Activated CD4-positive, alpha-beta T cell treated with anti-CD3 and anti-CD28 coated beads for 36 hours (primary cell): ENCODE measurements around the gene FAM13C. TPM values are rescaled to one million over a fixed set of nuclear protein-coding genes. Genes with fewer than 3 reads are reported as not detected.

Experiments used
- ATAC-seq: fragments of 200-7000 bp; cut with Tn5 transposase; one replicate; pipeline ENCODE4 v1.10.0; 2021; ENCODE audit warnings: mild to moderate bottlenecking, moderate library complexity
- CTCF ChIA-PET: fragments of 350-600 bp; sonication (Branson Sonifier 250); formaldehyde crosslinking; loops from one replicate; lab custom pipeline; 2021; ENCODE audit warnings: antibody characterized with exemption; lab: Charles Lee
- POLR2A ChIA-PET: fragments of 350-600 bp; sonication (Branson Sonifier 250); formaldehyde crosslinking; loops from one replicate; lab custom pipeline; 2021; ENCODE audit warnings: antibody characterized with exemption, inconsistent platforms; lab: Charles Lee
- DNase-seq: peaks from one replicate; pipeline ENCODE4 v3.0.0-alpha.2; 2020
- H3K27ac Mint-ChIP-seq: one replicate; pipeline ENCODE4 v1.8.0; 2021; ENCODE audit warnings: mixed read lengths
- H3K27me3 Mint-ChIP-seq: one replicate; pipeline ENCODE4 v1.8.0; 2021; ENCODE audit warnings: mixed read lengths
- H3K36me3 Mint-ChIP-seq: one replicate; pipeline ENCODE4 v1.8.0; 2021; ENCODE audit warnings: low read depth, mixed read lengths
- H3K4me1 Mint-ChIP-seq: one replicate; pipeline ENCODE4 v1.8.0; 2021; ENCODE audit warnings: mixed read lengths
- H3K4me3 Mint-ChIP-seq: one replicate; pipeline ENCODE4 v1.8.0; 2021; ENCODE audit warnings: mild to moderate bottlenecking, moderate library complexity, mixed read lengths
- H3K9me3 Mint-ChIP-seq: one replicate; pipeline ENCODE4 v1.8.0; 2021; ENCODE audit warnings: low read depth, mixed read lengths
- intact Hi-C, 2 experiments: fragments of 100-400 bp; cut with DNase I in 1 of 2; cut with micrococcal nuclease in 1 of 2; formaldehyde crosslinking; loops; one replicate each; pipeline versions ENCODE4 v1.14.2 to v1.15.1; 2022 to 2024; cut with DNase I, micrococcal nuclease
- total RNA-seq, 2 experiments: library from RNA; stranded (reverse); gene quantifications; one replicate each; pipeline ENCODE4 v1.2.3, GENCODE V29; 2021

Gene FAM13C
- total RNA-seq, 2 experiments from 2014 or later: 0.35 TPM; not detected in 1

- H3K4me1 Mint-ChIP-seq: no peaks in the 10 kb centered on the region
- ChIA-PET POLR2A (no interaction called here), CTCF (interaction anchor here (0.8 kb wide), 1 partner anchor 73 kb away, joined by 3 read pairs; no protein-coding TSS in a partner anchor)
- no peaks in the 10 kb centered on the region for H3K27me3 Mint-ChIP-seq
- no peaks in the 10 kb centered on the region for H3K9me3 Mint-ChIP-seq
- no peaks in the 10 kb centered on the region for H3K36me3 Mint-ChIP-seq
- no peak for DNase-seq
- ATAC-seq: no peak
- H3K4me3 Mint-ChIP-seq: no peak overlapping the region
- intact Hi-C loops: no loop called here
- H3K27ac Mint-ChIP-seq: no peak overlapping the region
Observed at GRCh38 chr10:59287587-59288255, 74.6 kb downstream of the FAM13C start.

GRCh38 chr10:59285848-59286247 lies 76.5 kb downstream of the FAM13C start:
- H3K27me3 Mint-ChIP-seq: no peaks in the 10 kb centered on the region
- no peak for DNase-seq
- H3K27ac Mint-ChIP-seq: no peak overlapping the region
- no peaks in the 10 kb centered on the region for H3K4me1 Mint-ChIP-seq
- H3K4me3 Mint-ChIP-seq: no peak overlapping the region
- no peaks in the 10 kb centered on the region for H3K36me3 Mint-ChIP-seq
- ATAC-seq: no peak
- intact Hi-C loops: no loop called here
- no peaks in the 10 kb centered on the region for H3K9me3 Mint-ChIP-seq
- ChIA-PET CTCF (no interaction called here), POLR2A (no interaction called here)

- ChIA-PET CTCF (no interaction called here), POLR2A (no interaction called here)
- Mint-ChIP-seq H3K27me3 (no peaks in the 10 kb centered on the region), H3K36me3 (no peaks in the 10 kb centered on the region), H3K4me3 (no peak overlapping the region), H3K9me3 (no peaks in the 10 kb centered on the region), H3K27ac (no peak overlapping the region), H3K4me1 (no peaks in the 10 kb centered on the region)
- intact Hi-C loops: no loop called here
- DNase-seq (no peak), ATAC-seq (no peak)
Observed at GRCh38 chr10:59285073-59285472, 77.3 kb downstream of the FAM13C start.

GRCh38 chr10:59284118-59284975 lies 78.0 kb downstream of the FAM13C start:
- Mint-ChIP-seq H3K4me3 (no peak overlapping the region), H3K36me3 (no peaks in the 10 kb centered on the region), H3K27ac (no peak overlapping the region), H3K4me1 (no peaks in the 10 kb centered on the region), H3K9me3 (no peaks in the 10 kb centered on the region), H3K27me3 (no peaks in the 10 kb centered on the region)
- ChIA-PET CTCF (no interaction called here), POLR2A (no interaction called here)
- intact Hi-C loops: no loop called here
- no peak for ATAC-seq
- DNase-seq: no peak

GRCh38 chr10:59283456-59284091 lies 78.8 kb downstream of the FAM13C start:
- no peaks in the 10 kb centered on the region for H3K27me3 Mint-ChIP-seq
- H3K27ac Mint-ChIP-seq: no peak overlapping the region
- ChIA-PET POLR2A (no interaction called here), CTCF (no interaction called here)
- no peaks in the 10 kb centered on the region for H3K36me3 Mint-ChIP-seq
- no peaks in the 10 kb centered on the region for H3K4me1 Mint-ChIP-seq
- ATAC-seq: no peak
- DNase-seq: no peak
- intact Hi-C loops: no loop called here
- H3K4me3 Mint-ChIP-seq: no peak overlapping the region
- no peaks in the 10 kb centered on the region for H3K9me3 Mint-ChIP-seq

GRCh38 chr10:59281861-59282260 lies 80.5 kb downstream of the FAM13C start:
- no peaks in the 10 kb centered on the region for H3K36me3 Mint-ChIP-seq
- ATAC-seq (no peak), DNase-seq (no peak)
- no peaks in the 10 kb centered on the region for H3K4me1 Mint-ChIP-seq
- no peaks in the 10 kb centered on the region for H3K9me3 Mint-ChIP-seq
- CTCF ChIA-PET: no interaction called here
- H3K4me3 Mint-ChIP-seq: no peak overlapping the region
- intact Hi-C loops: no loop called here
- H3K27me3 Mint-ChIP-seq: no peaks in the 10 kb centered on the region
- POLR2A ChIA-PET: no interaction called here
- H3K27ac Mint-ChIP-seq: no peak overlapping the region

- Mint-ChIP-seq H3K27ac (no peak overlapping the region), H3K4me1 (no peaks in the 10 kb centered on the region), H3K9me3 (no peaks in the 10 kb centered on the region), H3K4me3 (no peak overlapping the region), H3K36me3 (no peaks in the 10 kb centered on the region), H3K27me3 (no peaks in the 10 kb centered on the region)
- CTCF ChIA-PET: interaction anchor here (0.6 kb wide), 1 partner anchor 412 kb away, joined by 3 read pairs; no protein-coding TSS in a partner anchor
- intact Hi-C loops: no loop called here
- POLR2A ChIA-PET: no interaction called here
- DNase-seq (no peak), ATAC-seq (no peak)
Observed at GRCh38 chr10:59279991-59280505, 82.3 kb downstream of the FAM13C start.

GRCh38 chr10:59279476-59279875 lies 82.9 kb downstream of the FAM13C start:
- CTCF ChIA-PET: no interaction called here

GRCh38 chr10:59276919-59277318 lies 85.4 kb downstream of the FAM13C start:
- no peaks in the 10 kb centered on the region for H3K27me3 Mint-ChIP-seq
- no peaks in the 10 kb centered on the region for H3K36me3 Mint-ChIP-seq
- no peak overlapping the region for H3K27ac Mint-ChIP-seq
- no peaks in the 10 kb centered on the region for H3K4me1 Mint-ChIP-seq
- no peak overlapping the region for H3K4me3 Mint-ChIP-seq
- ChIA-PET POLR2A (no interaction called here), CTCF (interaction anchor here (0.5 kb wide), 1 partner anchor 1032 kb away, joined by 3 read pairs; no protein-coding TSS in a partner anchor)
- H3K9me3 Mint-ChIP-seq: no peaks in the 10 kb centered on the region
- ATAC-seq (no peak), DNase-seq (no peak)
- intact Hi-C loops: no loop called here

More at GRCh38 chr10:59279476-59279875, 82.9 kb downstream of the FAM13C start:
- intact Hi-C loops: no loop called here
- Mint-ChIP-seq H3K9me3 (no peaks in the 10 kb centered on the region), H3K36me3 (no peaks in the 10 kb centered on the region), H3K4me1 (no peaks in the 10 kb centered on the region), H3K27me3 (no peaks in the 10 kb centered on the region), H3K4me3 (no peak overlapping the region), H3K27ac (no peak overlapping the region)
- no peak for ATAC-seq
- DNase-seq: no peak
- POLR2A ChIA-PET: no interaction called here

GRCh38 chr10:59276133-59276532 lies 86.2 kb downstream of the FAM13C start:
- POLR2A ChIA-PET: no interaction called here
- ATAC-seq (no peak), DNase-seq (no peak)
- Mint-ChIP-seq H3K4me1 (no peaks in the 10 kb centered on the region), H3K4me3 (no peak overlapping the region), H3K36me3 (no peaks in the 10 kb centered on the region), H3K27me3 (no peaks in the 10 kb centered on the region), H3K27ac (no peak overlapping the region), H3K9me3 (no peaks in the 10 kb centered on the region)
- intact Hi-C loops: no loop called here
- CTCF ChIA-PET: no interaction called here

GRCh38 chr10:59273445-59273844 lies 88.9 kb downstream of the FAM13C start:
- Mint-ChIP-seq H3K36me3 (no peaks in the 10 kb centered on the region), H3K4me1 (no peaks in the 10 kb centered on the region), H3K4me3 (no peak overlapping the region), H3K27ac (no peak overlapping the region), H3K9me3 (no peaks in the 10 kb centered on the region), H3K27me3 (no peaks in the 10 kb centered on the region)
- ATAC-seq (no peak), DNase-seq (no peak)
- intact Hi-C loops: no loop called here
- CTCF ChIA-PET: no interaction called here
- POLR2A ChIA-PET: no interaction called here
